WTC11 (cell line): ENCODE measurements around the gene KRTAP19-3. TPM values are rescaled to one million over a fixed set of nuclear protein-coding genes. Genes with fewer than 3 reads are reported as not detected.

Source experiments
- ATAC-seq: fragments of 200-7000 bp; cut with Tn5 transposase; 2 replicates; pipeline ENCODE4 v1.10.0; 2021; ENCODE audit warnings: mild to moderate bottlenecking, moderate library complexity
- CTCF ChIA-PET: fragments of 300-600 bp; sonication (Branson Sonifier 250); formaldehyde crosslinking; loops from one replicate; lab custom pipeline; 2021; ENCODE audit warnings: antibody characterized with exemption; lab: Charles Lee
- POLR2A ChIA-PET: fragments of 350-600 bp; sonication (Branson Sonifier 250); formaldehyde crosslinking; loops from one replicate; lab custom pipeline; 2021; ENCODE audit warnings: antibody characterized with exemption; lab: Charles Lee
- DNase-seq: peaks from one replicate; pipeline ENCODE4 v3.0.0; 2021; ENCODE audit warnings: low spot score
- H3K27ac Mint-ChIP-seq: 2 replicates; pipeline ENCODE4 v1.8.0; 2021; ENCODE audit warnings: mixed read lengths
- H3K27me3 Mint-ChIP-seq: 2 replicates; pipeline ENCODE4 v1.8.0; 2021; ENCODE audit warnings: low read depth, mild to moderate bottlenecking, moderate library complexity, mixed read lengths
- H3K36me3 Mint-ChIP-seq: 2 replicates; pipeline ENCODE4 v1.8.0; 2021; ENCODE audit warnings: mixed read lengths
- H3K4me1 Mint-ChIP-seq: 2 replicates; pipeline ENCODE4 v1.8.0; 2022; ENCODE audit warnings: mixed read lengths
- H3K4me3 Mint-ChIP-seq: 2 replicates; pipeline ENCODE4 v1.8.0; 2021; ENCODE audit warnings: mild to moderate bottlenecking, moderate library complexity, mixed read lengths
- H3K9me3 Mint-ChIP-seq: 2 replicates; pipeline ENCODE4 v1.8.0; 2021; ENCODE audit warnings: mixed read lengths
- ATF1 ChIP-seq: sonication (generic); formaldehyde crosslinking; IDR thresholded peaks from 2 replicates; pipeline ENCODE4 v1.8.1; 2023; ENCODE audit warnings: mild to moderate bottlenecking, moderate library complexity, missing genetic modification reagents
- CBFB ChIP-seq: sonication (generic); formaldehyde crosslinking; IDR thresholded peaks from 2 replicates; pipeline ENCODE4 v1.8.1; 2022; ENCODE audit warnings: mild to moderate bottlenecking, low read depth, missing genetic modification reagents
- CREM ChIP-seq: sonication (generic); formaldehyde crosslinking; IDR thresholded peaks from 2 replicates; pipeline ENCODE4 v1.8.1; 2022; ENCODE audit warnings: mild to moderate bottlenecking, missing genetic modification reagents, moderate library complexity
- E2F1 ChIP-seq: sonication (generic); formaldehyde crosslinking; IDR thresholded peaks from 2 replicates; pipeline ENCODE4 v1.8.0; 2022; ENCODE audit warnings: mild to moderate bottlenecking, missing genetic modification reagents
- E2F5 ChIP-seq: sonication (generic); formaldehyde crosslinking; IDR thresholded peaks from 2 replicates; pipeline ENCODE4 v1.8.1; 2022; ENCODE audit warnings: mild to moderate bottlenecking, moderate library complexity, missing genetic modification reagents
- FOXJ3 ChIP-seq: sonication (generic); formaldehyde crosslinking; IDR thresholded peaks from 2 replicates; pipeline ENCODE4 v1.9.0; 2021; ENCODE audit warnings: missing genetic modification reagents, mild to moderate bottlenecking, borderline replicate concordance
- FOXK1 ChIP-seq: sonication (generic); formaldehyde crosslinking; IDR thresholded peaks from 2 replicates; pipeline ENCODE4 v1.8.0; 2022; ENCODE audit warnings: mild to moderate bottlenecking, moderate library complexity, missing genetic modification reagents
- FOXP1 ChIP-seq: sonication (generic); formaldehyde crosslinking; IDR thresholded peaks from 2 replicates; pipeline ENCODE4 v1.8.0; 2022; ENCODE audit warnings: missing genetic modification reagents, mild to moderate bottlenecking, moderate library complexity, borderline replicate concordance
- MYBL2 ChIP-seq: sonication (generic); formaldehyde crosslinking; IDR thresholded peaks from 2 replicates; pipeline ENCODE4 v1.8.1; 2023; ENCODE audit warnings: mild to moderate bottlenecking, moderate library complexity, missing genetic modification reagents
- NR2C2 ChIP-seq: sonication (generic); formaldehyde crosslinking; IDR thresholded peaks from 2 replicates; pipeline ENCODE4 v1.8.0; 2022; ENCODE audit warnings: mild to moderate bottlenecking, missing genetic modification reagents
- OVOL2 ChIP-seq: fragments of 250-450 bp; sonication (Bioruptor Pico); IDR thresholded peaks from 2 replicates; pipeline ENCODE4 v1.9.0; 2021; ENCODE audit warnings: mild to moderate bottlenecking, borderline replicate concordance
- SMAD3 ChIP-seq: sonication (generic); formaldehyde crosslinking; IDR thresholded peaks from 2 replicates; pipeline ENCODE4 v1.8.0; 2022; ENCODE audit warnings: missing genetic modification reagents, mild to moderate bottlenecking, borderline replicate concordance
- SOX15 ChIP-seq: fragments of 250-450 bp; sonication (Bioruptor Pico); IDR thresholded peaks from 2 replicates; pipeline ENCODE4 v1.9.0; 2021; ENCODE audit warnings: mild to moderate bottlenecking
- SP1 ChIP-seq: sonication (generic); formaldehyde crosslinking; conservative IDR thresholded peaks from 2 replicates; pipeline ENCODE4 v1.8.1; 2022; ENCODE audit warnings: missing genetic modification reagents
- USF2 ChIP-seq: sonication (generic); formaldehyde crosslinking; IDR thresholded peaks from 2 replicates; pipeline ENCODE4 v1.8.1; 2023; ENCODE audit warnings: mild to moderate bottlenecking, missing genetic modification reagents, moderate library complexity
- ZNF138 ChIP-seq: sonication (generic); formaldehyde crosslinking; conservative IDR thresholded peaks from 2 replicates; pipeline ENCODE4 v1.8.1; 2022; ENCODE audit warnings: mild to moderate bottlenecking, moderate library complexity, missing genetic modification reagents
- ZNF232 ChIP-seq: sonication (generic); formaldehyde crosslinking; IDR thresholded peaks from 2 replicates; pipeline ENCODE4 v1.8.0; 2022; ENCODE audit warnings: mild to moderate bottlenecking, missing genetic modification reagents
- ZNF263 ChIP-seq: sonication (generic); formaldehyde crosslinking; IDR thresholded peaks from 2 replicates; pipeline ENCODE4 v1.8.1; 2022; ENCODE audit warnings: low read depth, mild to moderate bottlenecking, moderate library complexity, missing genetic modification reagents
- ZNF396 ChIP-seq: fragments of 250-450 bp; sonication (Bioruptor Pico); IDR thresholded peaks from 2 replicates; pipeline ENCODE4 v1.8.0; 2021; ENCODE audit warnings: mild to moderate bottlenecking, moderate library complexity, borderline replicate concordance
- ZNF416 ChIP-seq: fragments of 250-450 bp; sonication (Bioruptor Pico); IDR thresholded peaks from 2 replicates; pipeline ENCODE4 v1.9.0; 2021; ENCODE audit warnings: mild to moderate bottlenecking, inconsistent platforms
- total RNA-seq: library from RNA; stranded (reverse); gene quantifications from 3 replicates; pipeline ENCODE4 v1.2.3, GENCODE V29; 2021
- TF ChIP-seq, protein P1 (sequence below): fragments of 250-450 bp; sonication (Bioruptor Pico); IDR thresholded peaks from 2 replicates; pipeline ENCODE4 v1.9.0; 2021; ENCODE audit warnings: mild to moderate bottlenecking
- TF ChIP-seq, protein P2 (sequence below): sonication (generic); formaldehyde crosslinking; conservative IDR thresholded peaks from 2 replicates; pipeline ENCODE4 v1.8.1; 2022; ENCODE audit warnings: mild to moderate bottlenecking, missing genetic modification reagents
- TF ChIP-seq, protein P3 (sequence below): sonication (generic); formaldehyde crosslinking; IDR thresholded peaks from 2 replicates; pipeline ENCODE4 v1.8.1; 2022; ENCODE audit warnings: low read depth, missing genetic modification reagents, borderline replicate concordance

Gene KRTAP19-3
- total RNA-seq, 1 experiment from 2014 or later = not detected

DNA sequence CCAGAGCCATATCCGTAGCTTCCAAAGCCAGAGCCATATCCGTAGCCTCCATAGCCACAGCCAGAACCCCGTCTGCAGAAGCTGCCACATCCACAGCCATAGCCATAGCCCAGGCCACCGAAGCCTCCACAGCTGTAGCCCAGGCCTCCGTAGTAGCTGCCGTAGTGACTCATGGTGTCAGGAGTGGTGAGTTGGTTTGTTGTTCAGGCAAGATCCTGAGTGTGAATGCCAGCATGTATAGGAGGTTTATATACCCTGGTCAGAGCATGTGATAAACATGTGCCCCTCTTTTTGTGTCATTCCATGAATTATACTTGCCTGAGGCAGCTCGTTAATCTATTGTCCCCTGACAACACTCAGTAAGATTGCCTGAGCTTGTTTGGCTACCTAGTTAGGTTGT is 11.7 kb downstream of the KRTAP19-3 start, which contains the start of gene KRTAP19-1 (continued):
- no peak for TF ChIP-seq E2F5 (CRISPR knock-in tag)

- Mint-ChIP-seq H3K4me3 (no peak overlapping the region), H3K27me3 (no peaks in the 10 kb centered on the region), H3K36me3 (no peaks in the 10 kb centered on the region), H3K27ac (no peak overlapping the region), H3K4me1 (peaks cover 4% of the 10 kb centered on the region; the same call in 1 of the 2 replicates), H3K9me3 (no peaks in the 10 kb centered on the region; the same call in 1 of the 2 replicates)
- CTCF ChIA-PET = no interaction called here
- no peak for ATAC-seq
- POLR2A ChIA-PET = no interaction called here
- TF ChIP-seq, protein P1, sequence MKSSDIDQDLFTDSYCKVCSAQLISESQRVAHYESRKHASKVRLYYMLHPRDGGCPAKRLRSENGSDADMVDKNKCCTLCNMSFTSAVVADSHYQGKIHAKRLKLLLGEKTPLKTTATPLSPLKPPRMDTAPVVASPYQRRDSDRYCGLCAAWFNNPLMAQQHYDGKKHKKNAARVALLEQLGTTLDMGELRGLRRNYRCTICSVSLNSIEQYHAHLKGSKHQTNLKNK (CRISPR knock-in tag) = no peak
- TF ChIP-seq ATF1 (CRISPR knock-in tag) (no peak), CREM (no peak), FOXJ3 (CRISPR knock-in tag) (no peak), SP1 (CRISPR knock-in tag) (no peak), FOXP1 (CRISPR knock-in tag) (no peak), FOXK1 (no peak), ZNF396 (CRISPR knock-in tag) (no peak), USF2 (CRISPR knock-in tag) (no peak), ZNF416 (no peak), CBFB (no peak), SOX15 (CRISPR knock-in tag) (no peak), NR2C2 (no peak), SMAD3 (no peak)
- TF ChIP-seq, protein P2, sequence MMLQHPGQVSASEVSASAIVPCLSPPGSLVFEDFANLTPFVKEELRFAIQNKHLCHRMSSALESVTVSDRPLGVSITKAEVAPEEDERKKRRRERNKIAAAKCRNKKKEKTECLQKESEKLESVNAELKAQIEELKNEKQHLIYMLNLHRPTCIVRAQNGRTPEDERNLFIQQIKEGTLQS = no peak
- DNase-seq = no peak
Measured at GRCh38 chr21:30479259-30479658, 12.6 kb downstream of the KRTAP19-3 start.

DNA sequence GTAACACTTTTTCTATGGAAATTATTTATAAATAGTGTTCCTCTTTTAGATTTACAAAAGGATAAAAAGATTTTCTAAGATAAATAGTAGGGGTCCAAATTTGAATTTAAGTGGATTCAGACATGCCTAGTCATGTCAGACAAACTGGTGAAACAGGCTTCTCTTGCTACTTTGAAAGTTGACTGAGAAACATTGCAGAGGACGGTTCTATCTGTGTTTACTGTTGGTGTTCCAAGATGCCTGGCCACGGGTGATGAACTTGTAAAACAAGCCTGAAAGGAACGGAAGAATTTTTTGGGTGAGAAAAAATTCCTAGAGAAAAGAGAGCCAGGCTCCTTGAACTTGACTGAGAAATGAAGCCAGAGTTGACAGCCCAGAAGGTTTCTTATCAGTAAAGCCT is 13.8 kb downstream of the KRTAP19-3 start:
- Mint-ChIP-seq H3K4me3 (no peak overlapping the region), H3K27ac (no peak overlapping the region), H3K27me3 (no peaks in the 10 kb centered on the region), H3K9me3 (no peaks in the 10 kb centered on the region; the same call in 1 of the 2 replicates), H3K4me1 (peaks cover 4% of the 10 kb centered on the region; the same call in 1 of the 2 replicates), H3K36me3 (no peaks in the 10 kb centered on the region)
- CTCF ChIA-PET = no interaction called here
- POLR2A ChIA-PET = no interaction called here
- no peak for DNase-seq
- ATAC-seq = no peak
- TF ChIP-seq ZNF138 (CRISPR knock-in tag) = no peak
- TF ChIP-seq MYBL2 (CRISPR knock-in tag) = no peak
- no peak for TF ChIP-seq ZNF263
- no peak for TF ChIP-seq SP1 (CRISPR knock-in tag)
- no peak for TF ChIP-seq E2F1 (CRISPR knock-in tag)
- TF ChIP-seq ZNF232 (CRISPR knock-in tag) = no peak
- no peak for TF ChIP-seq OVOL2 (CRISPR knock-in tag)
- TF ChIP-seq, protein P3, sequence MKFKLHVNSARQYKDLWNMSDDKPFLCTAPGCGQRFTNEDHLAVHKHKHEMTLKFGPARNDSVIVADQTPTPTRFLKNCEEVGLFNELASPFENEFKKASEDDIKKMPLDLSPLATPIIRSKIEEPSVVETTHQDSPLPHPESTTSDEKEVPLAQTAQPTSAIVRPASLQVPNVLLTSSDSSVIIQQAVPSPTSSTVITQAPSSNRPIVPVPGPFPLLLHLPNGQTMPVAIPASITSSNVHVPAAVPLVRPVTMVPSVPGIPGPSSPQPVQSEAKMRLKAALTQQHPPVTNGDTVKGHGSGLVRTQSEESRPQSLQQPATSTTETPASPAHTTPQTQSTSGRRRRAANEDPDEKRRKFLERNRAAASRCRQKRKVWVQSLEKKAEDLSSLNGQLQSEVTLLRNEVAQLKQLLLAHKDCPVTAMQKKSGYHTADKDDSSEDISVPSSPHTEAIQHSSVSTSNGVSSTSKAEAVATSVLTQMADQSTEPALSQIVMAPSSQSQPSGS (CRISPR knock-in tag) = no peak
- TF ChIP-seq SOX15 (CRISPR knock-in tag) = no peak
